NCI-H2107 treated with DMSO at 0.1 percent for 48 hours (cell line): ENCODE measurements around the gene AQP12B.
"Not testable (repeated sequence)": the region's sequence is repeated elsewhere in the genome, so short reads cannot be mapped to it uniquely, and the experiment has no call there.

ENCODE experiments used
- DNase-seq: peaks from one replicate; lab custom pipeline; 2025; ENCODE audit not compliant: unreplicated experiment; lab: John Stamatoyannopoulos, UW

AQP12B gene

GRCh38 chr2:240685771-240686371 is 3.2 kb upstream of the AQP12B start:
- DNase-seq = no peak

- DNase-seq = not testable (repeated sequence)
These were observed 1.5 kb upstream of the AQP12B start for GRCh38 chr2:240683980-240684728.

- DNase-seq = not testable (repeated sequence)
These were observed 769 bp upstream of the AQP12B start for GRCh38 chr2:240683329-240683979.

GRCh38 chr2:240680185-240680584 is 2.5 kb downstream of the AQP12B start:
- DNase-seq = not testable (repeated sequence)

GRCh38 chr2:240678909-240679308 is 3.8 kb downstream of the AQP12B start:
- DNase-seq = not testable (repeated sequence)

- DNase-seq = not testable (repeated sequence)
These were observed 4.6 kb downstream of the AQP12B start for GRCh38 chr2:240678043-240678442.

- DNase-seq = not testable (repeated sequence)
These were observed 7.3 kb downstream of the AQP12B start for GRCh38 chr2:240675345-240675744.

GRCh38 chr2:240674461-240675184 is 8.1 kb downstream of the AQP12B start:
- DNase-seq = not testable (repeated sequence)

- DNase-seq = no peak
These were observed 9.9 kb downstream of the AQP12B start for GRCh38 chr2:240672701-240673190.

- no peak for DNase-seq
These were observed 10.5 kb downstream of the AQP12B start for GRCh38 chr2:240672076-240672700.

GRCh38 chr2:240670950-240671349 is 11.7 kb downstream of the AQP12B start:
- DNase-seq = no peak

GRCh38 chr2:240670402-240670801 is 12.3 kb downstream of the AQP12B start:
- DNase-seq = no peak

GRCh38 chr2:240664622-240665021 is 18.1 kb downstream of the AQP12B start:
- DNase-seq = no peak

GRCh38 chr2:240663546-240664190 is 19.0 kb downstream of the AQP12B start:
- DNase-seq = no peak

GRCh38 chr2:240662681-240663080 is 20.0 kb downstream of the AQP12B start:
- DNase-seq = no peak

- DNase-seq = not testable (repeated sequence)
These were observed 22.8 kb downstream of the AQP12B start for GRCh38 chr2:240659883-240660282.

- no peak for DNase-seq
These were observed 26.5 kb downstream of the AQP12B start for GRCh38 chr2:240655931-240656886.

GRCh38 chr2:240651185-240651584 is 31.5 kb downstream of the AQP12B start:
- DNase-seq = no peak
